Hepatocyte (in vitro differentiated cells): ENCODE measurements around the gene MFSD2A. TPM values are rescaled to one million over a fixed set of nuclear protein-coding genes. Genes with fewer than 3 reads are reported as not detected.

Experiments used
- DNase-seq: peaks from one replicate; pipeline ENCODE4 v3.0.0-alpha.2; 2016; ENCODE audit warnings: low spot score
- H2AFZ ChIP-seq: fragments of 200-600 bp; sonication (generic); 2 replicates; pipeline ENCODE4 v1.6.0; 2016; ENCODE audit warnings: antibody characterized with exemption, mild to moderate bottlenecking
- H3K27ac ChIP-seq: fragments of 200-600 bp; sonication (generic); 2 replicates; pipeline ENCODE4 v1.5.1; 2016; ENCODE audit warnings: mild to moderate bottlenecking
- H3K27me3 ChIP-seq: fragments of 200-600 bp; sonication (generic); 2 replicates; pipeline ENCODE4 v1.6.1; 2016
- H3K36me3 ChIP-seq: fragments of 200-600 bp; sonication (generic); replicated peaks from 2 replicates; pipeline ENCODE4 v1.5.1; 2016; ENCODE audit warnings: low read depth; ENCODE audit not compliant: insufficient read depth
- H3K4me1 ChIP-seq: fragments of 200-600 bp; sonication (generic); 2 replicates; pipeline ENCODE4 v1.5.1; 2016; ENCODE audit warnings: mild to moderate bottlenecking, moderate library complexity; ENCODE audit not compliant: insufficient read depth
- H3K4me2 ChIP-seq: fragments of 200-600 bp; sonication (generic); 2 replicates; pipeline ENCODE4 v1.6.0; 2016
- H3K4me3 ChIP-seq: fragments of 200-600 bp; sonication (generic); 2 replicates; pipeline ENCODE4 v1.5.1; 2016; ENCODE audit warnings: mild to moderate bottlenecking
- H3K79me2 ChIP-seq: fragments of 200-600 bp; sonication (generic); 2 replicates; pipeline ENCODE4 v1.6.0; 2017; ENCODE audit warnings: mild to moderate bottlenecking
- H3K9me2 ChIP-seq: fragments of 200-600 bp; sonication (generic); replicated peaks from 2 replicates; pipeline ENCODE4 v1.6.0; 2017; ENCODE audit warnings: mild to moderate bottlenecking; ENCODE audit not compliant: insufficient read depth
- H3K9me3 ChIP-seq: fragments of 200-600 bp; sonication (generic); 2 replicates; pipeline ENCODE4 v1.5.1; 2016; ENCODE audit warnings: low read depth, mild to moderate bottlenecking
- H4K20me1 ChIP-seq: fragments of 200-600 bp; sonication (generic); 2 replicates; pipeline ENCODE4 v1.6.0; 2016; ENCODE audit warnings: mild to moderate bottlenecking; ENCODE audit not compliant: insufficient read depth, poor library complexity, severe bottlenecking
- EZH2 ChIP-seq: fragments of 200-600 bp; sonication (generic); IDR thresholded peaks from 2 replicates; pipeline ENCODE4 v1.6.1; 2016; ENCODE audit warnings: antibody characterized with exemption, mild to moderate bottlenecking, borderline replicate concordance
- EZH2phosphoT487 ChIP-seq: fragments of 200-600 bp; sonication (generic); IDR thresholded peaks from one replicate; pipeline ENCODE4 v1.6.1; 2018; ENCODE audit warnings: antibody characterized with exemption, mild to moderate bottlenecking, low read depth, moderate library complexity; ENCODE audit not compliant: unreplicated experiment, severe bottlenecking
- WGBS: methylation state at CpG from one replicate; pipeline ENCODE4 v1.1.6; 2016; ENCODE audit warnings: low lambda C conversion rate; ENCODE audit errors: missing lambda C conversion rate; 5-methylcytosine and 5-hydroxymethylcytosine counted together
- polyA plus RNA-seq: library from polyadenylated mRNA; unstranded; fragments of >200 nt; fragmentation: Nextera tagmentation; extraction: Ambion mirVana; gene quantifications from 2 replicates; pipeline ENCODE4 v1.2.1, GENCODE V29; 2016
- total RNA-seq: library from RNA; depleted of rRNA; stranded (reverse); fragments of >200 nt; gene quantifications from 2 replicates; pipeline ENCODE4 v1.2.3, GENCODE V29; 2014
- TF ChIP-seq, protein P1 (sequence below): fragments of 200-600 bp; sonication (generic); IDR thresholded peaks from 2 replicates; pipeline ENCODE4 v1.5.1; 2016; ENCODE audit warnings: antibody characterized with exemption, mild to moderate bottlenecking; ENCODE audit not compliant: poor library complexity

MFSD2A gene
- total and polyA plus RNA-seq, 2 experiments from 2014 or later = 4.8 to 9.8 TPM

DNA sequence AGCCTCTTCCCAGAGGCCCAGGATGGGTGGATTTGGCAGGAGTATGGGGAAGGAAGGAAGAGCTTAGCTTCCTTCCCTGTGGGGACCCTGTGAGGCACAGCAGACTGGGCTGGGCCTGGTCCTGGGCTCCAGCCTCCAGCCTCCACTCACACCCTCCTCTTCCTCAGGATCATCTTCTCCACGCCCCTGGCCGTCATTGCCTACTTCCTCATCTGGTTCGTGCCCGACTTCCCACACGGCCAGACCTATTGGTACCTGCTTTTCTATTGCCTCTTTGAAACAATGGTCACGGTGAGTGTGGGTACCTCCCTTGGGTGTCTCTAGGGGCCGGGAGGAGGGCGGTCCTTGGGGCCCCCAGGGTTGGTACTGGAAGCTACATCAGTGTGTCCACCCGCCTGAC, 10.1 kb downstream of the MFSD2A start:
- Histone ChIP-seq H4K20me1 (no peaks in the 10 kb centered on the region), H3K4me3 (no peak overlapping the region), H3K27ac (no peak overlapping the region), H3K9me2 (no peaks in the 10 kb centered on the region), H3K79me2 (no peaks in the 10 kb centered on the region), H3K4me1 (no peaks in the 10 kb centered on the region), H3K4me2 (no peak overlapping the region), H3K36me3 (no peaks in the 10 kb centered on the region), H2AFZ (no peak overlapping the region), H3K9me3 (no peaks in the 10 kb centered on the region), H3K27me3 (no peaks in the 10 kb centered on the region)
- 95% methylated on average over 8 of the region's 9 CpGs for WGBS
- no peak for DNase-seq
- TF ChIP-seq, protein P1, sequence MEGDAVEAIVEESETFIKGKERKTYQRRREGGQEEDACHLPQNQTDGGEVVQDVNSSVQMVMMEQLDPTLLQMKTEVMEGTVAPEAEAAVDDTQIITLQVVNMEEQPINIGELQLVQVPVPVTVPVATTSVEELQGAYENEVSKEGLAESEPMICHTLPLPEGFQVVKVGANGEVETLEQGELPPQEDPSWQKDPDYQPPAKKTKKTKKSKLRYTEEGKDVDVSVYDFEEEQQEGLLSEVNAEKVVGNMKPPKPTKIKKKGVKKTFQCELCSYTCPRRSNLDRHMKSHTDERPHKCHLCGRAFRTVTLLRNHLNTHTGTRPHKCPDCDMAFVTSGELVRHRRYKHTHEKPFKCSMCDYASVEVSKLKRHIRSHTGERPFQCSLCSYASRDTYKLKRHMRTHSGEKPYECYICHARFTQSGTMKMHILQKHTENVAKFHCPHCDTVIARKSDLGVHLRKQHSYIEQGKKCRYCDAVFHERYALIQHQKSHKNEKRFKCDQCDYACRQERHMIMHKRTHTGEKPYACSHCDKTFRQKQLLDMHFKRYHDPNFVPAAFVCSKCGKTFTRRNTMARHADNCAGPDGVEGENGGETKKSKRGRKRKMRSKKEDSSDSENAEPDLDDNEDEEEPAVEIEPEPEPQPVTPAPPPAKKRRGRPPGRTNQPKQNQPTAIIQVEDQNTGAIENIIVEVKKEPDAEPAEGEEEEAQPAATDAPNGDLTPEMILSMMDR = no peak
- TF ChIP-seq EZH2 = no peak
- no peak for TF ChIP-seq EZH2phosphoT487

DNA sequence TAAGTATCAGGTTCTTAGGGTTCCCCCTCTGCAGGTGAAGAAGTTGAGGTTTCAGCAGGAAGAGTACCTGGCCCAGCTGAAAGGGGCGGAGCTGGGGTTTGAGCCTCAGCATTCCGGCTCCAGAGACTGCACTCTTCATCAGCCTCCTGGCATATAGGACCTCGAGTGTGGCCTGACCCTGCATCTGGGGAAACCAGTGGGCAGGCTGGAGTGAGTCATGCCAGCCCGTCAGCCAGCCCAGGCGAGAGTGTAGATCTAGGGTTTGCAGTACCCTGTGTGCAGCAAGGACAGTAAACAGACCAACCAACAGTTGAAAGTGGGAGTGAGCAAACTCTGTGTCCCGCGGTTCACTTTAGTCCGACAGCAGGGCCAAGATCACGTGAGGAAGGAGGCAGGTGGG, 14.1 kb downstream of the MFSD2A start:
- H3K79me2 ChIP-seq = no peaks in the 10 kb centered on the region
- no peaks in the 10 kb centered on the region for H3K4me1 ChIP-seq
- WGBS = 93% methylated on average over 9 of the region's 9 CpGs
- H3K27ac ChIP-seq = no peak overlapping the region
- H3K9me2 ChIP-seq = no peaks in the 10 kb centered on the region
- TF ChIP-seq EZH2 (no peak), EZH2phosphoT487 (no peak)
- TF ChIP-seq, protein P1 = no peak
- no peak overlapping the region for H3K4me3 ChIP-seq
- no peaks in the 10 kb centered on the region for H3K9me3 ChIP-seq
- no peak overlapping the region for H2AFZ ChIP-seq
- H3K36me3 ChIP-seq = no peaks in the 10 kb centered on the region
- DNase-seq = no peak
- no peaks in the 10 kb centered on the region for H3K27me3 ChIP-seq
- H3K4me2 ChIP-seq = no peak overlapping the region
- H4K20me1 ChIP-seq = no peaks in the 10 kb centered on the region

DNA sequence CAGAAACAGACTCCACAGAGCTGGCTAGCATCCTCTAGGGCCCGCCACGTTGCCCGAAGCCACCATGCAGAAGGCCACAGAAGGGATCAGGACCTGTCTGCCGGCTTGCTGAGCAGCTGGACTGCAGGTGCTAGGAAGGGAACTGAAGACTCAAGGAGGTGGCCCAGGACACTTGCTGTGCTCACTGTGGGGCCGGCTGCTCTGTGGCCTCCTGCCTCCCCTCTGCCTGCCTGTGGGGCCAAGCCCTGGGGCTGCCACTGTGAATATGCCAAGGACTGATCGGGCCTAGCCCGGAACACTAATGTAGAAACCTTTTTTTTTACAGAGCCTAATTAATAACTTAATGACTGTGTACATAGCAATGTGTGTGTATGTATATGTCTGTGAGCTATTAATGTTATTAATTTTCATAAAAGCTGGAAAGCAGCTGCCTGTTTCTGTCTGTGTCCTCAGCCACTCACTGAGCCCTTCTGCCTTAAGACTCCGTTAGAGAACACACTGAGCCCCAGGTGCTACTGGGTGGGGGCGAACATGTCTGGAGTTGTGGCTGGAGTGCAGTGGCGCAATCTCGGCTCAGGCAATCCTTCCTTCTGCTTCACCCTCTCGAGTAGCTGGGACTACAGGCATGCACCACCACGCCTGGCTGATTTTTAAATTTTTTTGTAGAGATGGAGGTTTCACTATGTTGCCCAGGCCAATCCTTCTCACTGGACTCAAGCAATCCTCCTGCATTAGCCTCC, 14.8 kb downstream of the MFSD2A start:
- Histone ChIP-seq H2AFZ (no peak overlapping the region), H3K4me3 (no peak overlapping the region), H4K20me1 (no peaks in the 10 kb centered on the region), H3K9me2 (no peaks in the 10 kb centered on the region), H3K4me1 (no peaks in the 10 kb centered on the region), H3K9me3 (no peaks in the 10 kb centered on the region), H3K4me2 (no peak overlapping the region), H3K27ac (peak overlapping the region; percentile 9), H3K27me3 (no peaks in the 10 kb centered on the region), H3K36me3 (no peaks in the 10 kb centered on the region), H3K79me2 (no peaks in the 10 kb centered on the region)
- no peak for DNase-seq
- 92% methylated on average over 13 of the region's 13 CpGs for WGBS
- TF ChIP-seq EZH2 = no peak
- TF ChIP-seq EZH2phosphoT487 = no peak
- TF ChIP-seq, protein P1 = no peak
